DMS 273 treated with DMSO at 0.1 percent for 48 hours (cell line): ENCODE measurements around the gene EMC6.

Experiments used
- DNase-seq: peaks from one replicate; lab custom pipeline; 2025; lab: John Stamatoyannopoulos, UW

The EMC6 gene

GRCh38 chr17:3668279-3669084 is at the start of gene EMC6, which contains the start of gene TAX1BP3:
TSS of gene EMC6 (plus strand) at chr17:3668812. CDS start at chr17:3669147, 335 bp downstream.
TSS of gene TAX1BP3 (minus strand) at chr17:3668578. CDS start at chr17:3668526, 52 bp downstream.
- DNase-seq, result peak; percentile 72

DNA sequence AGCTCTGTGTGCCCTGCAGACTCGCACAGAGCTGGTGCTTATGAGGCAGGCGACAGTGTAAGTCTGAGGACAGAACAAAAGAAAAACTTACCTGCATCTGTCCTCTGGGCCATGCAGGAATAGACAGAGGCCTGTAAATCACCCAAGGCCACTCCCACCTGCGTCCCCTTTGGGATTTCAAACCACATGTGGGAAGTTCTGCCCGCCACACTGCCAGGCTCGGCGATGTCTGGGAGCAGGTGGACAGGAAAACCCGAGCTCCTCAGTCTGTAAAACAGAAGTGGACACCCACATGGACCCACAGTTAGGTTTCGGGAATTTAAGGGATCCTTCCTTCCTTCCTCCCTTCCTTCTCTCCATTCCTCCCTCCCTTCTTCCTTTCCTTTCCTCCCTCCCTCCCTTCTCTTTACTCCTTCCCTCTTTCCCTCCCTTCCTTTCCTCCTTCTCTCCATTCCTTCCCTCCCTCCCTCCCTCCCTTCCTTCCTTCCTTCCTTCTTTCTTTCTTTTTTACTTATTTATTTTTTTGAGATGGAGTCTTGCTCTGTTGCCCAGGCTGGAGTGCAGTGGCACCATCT is 47.4 kb upstream of the EMC6 start:
- DNase-seq, result no peak

DNA sequence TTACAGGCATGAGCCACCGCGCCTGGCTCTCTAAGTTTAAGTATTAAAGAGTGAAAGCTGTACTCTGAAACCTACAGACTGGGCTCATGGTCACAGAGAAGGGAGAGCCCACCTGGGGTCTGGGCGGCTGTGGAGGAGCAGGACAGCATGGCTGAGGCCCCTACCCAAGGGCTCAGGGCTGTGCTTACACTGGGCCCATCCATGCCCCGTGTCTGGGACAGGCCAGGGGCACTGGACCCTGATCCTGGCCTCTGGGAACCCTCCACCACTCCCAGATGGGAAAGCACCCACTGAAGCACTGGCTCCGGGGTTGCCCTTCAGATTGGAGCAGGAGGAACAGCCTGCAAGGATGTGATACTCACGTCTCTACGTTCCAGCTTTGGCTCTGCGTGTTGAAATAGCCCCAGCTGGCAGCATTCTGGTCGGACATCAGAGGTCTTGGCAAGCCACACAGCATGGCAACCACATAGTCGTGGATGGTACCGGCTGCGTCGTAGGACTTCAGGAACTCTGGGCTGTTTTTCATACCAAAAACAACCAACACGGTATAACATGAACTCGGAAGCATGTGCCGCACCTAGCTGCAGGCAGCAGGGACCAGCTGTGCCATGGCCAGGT is 45.5 kb upstream of the EMC6 start:
- DNase-seq, result no peak

DNA sequence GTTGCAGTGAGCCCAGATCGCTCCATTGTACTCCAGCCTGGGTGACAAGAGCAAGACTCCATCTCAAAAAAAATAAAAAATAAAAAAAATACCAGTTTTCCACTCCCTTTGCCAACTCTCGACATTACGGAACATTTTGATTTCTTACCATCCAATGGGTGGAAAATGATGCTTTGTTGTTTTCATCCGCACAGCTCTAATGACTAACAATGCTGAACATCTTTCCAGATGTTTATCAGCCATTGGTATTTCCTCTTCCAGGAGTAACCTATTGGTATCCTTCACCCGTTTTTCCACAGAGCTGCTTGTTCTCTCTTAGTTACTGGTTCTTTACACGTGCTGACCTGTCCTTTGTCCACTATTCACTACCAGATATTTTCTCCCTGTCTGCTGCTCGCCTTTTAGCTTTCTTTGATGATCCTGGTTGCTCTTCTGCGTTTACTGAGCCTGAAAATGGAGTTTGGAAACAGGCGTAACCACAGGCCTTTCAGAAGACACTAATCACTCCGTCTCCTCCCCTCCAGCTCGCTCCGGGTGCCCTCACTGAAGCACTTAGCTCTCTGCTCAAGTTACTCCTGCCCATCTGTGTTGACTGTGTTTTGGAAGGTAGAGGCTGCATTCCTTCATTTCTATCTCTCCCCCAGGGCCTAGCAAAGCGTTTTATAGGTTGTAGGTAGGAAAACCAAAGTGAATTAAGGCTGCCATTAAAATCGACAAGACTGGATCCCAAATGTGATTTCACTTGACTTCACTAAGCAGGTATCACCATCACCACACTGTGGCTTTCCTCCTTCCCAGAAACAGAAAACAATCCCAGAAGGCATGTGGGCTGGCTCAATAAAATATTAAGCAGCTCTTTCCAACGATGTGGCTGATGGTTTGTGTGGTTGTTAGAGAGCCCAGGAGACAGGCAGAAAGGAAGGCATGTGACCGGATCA is 41.5 kb upstream of the EMC6 start:
- DNase-seq, result no peak

- DNase-seq, result no peak
These were observed 40.8 kb upstream of the EMC6 start for GRCh38 chr17:3627769-3628167.

DNA sequence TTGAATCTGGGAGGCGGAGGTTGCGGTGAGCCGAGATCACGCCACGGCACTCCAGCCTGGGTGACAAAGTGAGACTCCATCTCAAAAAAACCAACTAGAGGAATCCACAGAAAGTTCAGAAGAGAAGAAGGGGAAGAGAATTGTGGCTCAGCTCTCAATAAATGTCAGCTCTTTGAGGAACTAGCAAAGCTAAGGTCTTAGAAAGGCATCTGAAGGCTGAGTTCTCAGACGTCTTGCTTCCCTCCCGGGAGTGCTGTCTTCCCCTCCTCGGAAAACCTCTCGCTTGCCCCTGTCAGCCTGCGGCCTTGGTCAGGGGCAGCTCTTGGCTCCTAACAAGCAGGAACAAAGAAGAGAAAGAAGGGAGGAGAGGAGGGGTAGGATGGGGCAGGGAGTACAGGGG is 37.8 kb upstream of the EMC6 start:
- no peak for DNase-seq

GRCh38 chr17:3632287-3632686 is 36.3 kb upstream of the EMC6 start:
- no peak for DNase-seq

- DNase-seq, result no peak
These were observed 33.0 kb upstream of the EMC6 start for GRCh38 chr17:3635474-3636153.

DNA sequence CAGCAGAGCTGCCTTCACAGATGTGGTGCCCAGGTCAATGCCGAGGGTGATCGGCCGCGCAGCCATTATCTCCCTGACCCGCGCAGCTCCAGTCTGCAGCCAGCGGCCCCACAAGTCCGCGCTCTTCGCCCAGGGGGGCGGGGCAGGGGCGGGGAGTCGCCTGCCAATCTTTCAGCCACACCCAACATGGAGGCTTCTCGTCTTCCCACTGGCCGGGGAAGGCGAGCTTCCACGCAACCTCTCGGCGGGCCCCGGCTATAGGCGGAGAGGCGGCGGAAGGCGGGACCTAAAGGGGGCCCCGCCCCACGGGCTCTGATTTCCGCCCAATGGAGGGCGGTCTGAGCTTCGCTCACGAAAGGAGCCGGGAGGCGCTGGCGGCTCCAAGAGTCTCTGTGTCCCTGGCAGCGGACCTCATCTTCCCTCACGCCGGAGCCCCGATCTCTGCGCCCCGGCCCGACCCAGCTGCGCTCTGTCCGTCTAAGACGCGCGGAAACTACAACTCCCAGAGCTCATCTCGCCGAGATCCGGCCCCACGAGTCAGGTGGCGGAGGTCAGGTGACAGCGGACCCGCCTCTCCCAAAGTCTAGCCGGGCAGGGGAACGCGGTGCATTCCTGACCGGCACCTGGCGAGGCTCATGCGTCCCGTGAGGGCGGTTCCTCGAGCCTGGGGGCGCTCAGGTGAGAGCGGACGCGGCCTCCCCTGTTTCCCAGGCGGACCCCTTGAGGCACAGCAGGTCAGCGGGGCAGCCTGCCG is 32.3 kb upstream of the EMC6 start, which contains the start of the genes CTNS and SHPK:
Gene CTNS (plus strand): TSS at position 607 of the 754 bp plus-strand sequence. CDS start 3,447 bp downstream, outside the sequence.
Gene SHPK (minus strand): TSS at position 97 of the 754 bp plus-strand sequence. CDS start 31 bp downstream, at position 66.
- peak; percentile 82 for DNase-seq

DNA sequence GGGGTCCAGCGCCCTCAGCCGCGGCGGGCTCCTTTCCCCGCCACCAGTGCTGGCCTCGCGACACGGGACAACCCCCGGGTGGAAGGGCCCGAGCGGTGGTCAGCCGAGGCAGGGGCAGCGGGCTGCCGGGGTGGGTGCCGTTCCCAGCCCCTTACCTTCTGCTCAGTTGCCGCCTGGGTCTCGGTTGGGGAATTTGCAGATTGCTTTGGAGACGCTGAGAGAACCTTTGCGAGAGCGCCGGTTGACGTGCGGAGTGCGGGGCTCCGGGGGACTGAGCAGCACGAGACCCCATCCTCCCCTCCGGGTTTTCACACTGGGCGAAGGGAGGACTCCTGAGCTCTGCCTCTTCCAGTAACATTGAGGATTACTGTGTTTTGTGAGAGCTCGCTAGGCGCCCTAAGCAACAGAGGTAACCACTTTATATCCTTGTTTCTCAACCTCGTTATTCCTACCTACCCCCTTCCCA is 31.7 kb upstream of the EMC6 start:
- no peak for DNase-seq

DNA sequence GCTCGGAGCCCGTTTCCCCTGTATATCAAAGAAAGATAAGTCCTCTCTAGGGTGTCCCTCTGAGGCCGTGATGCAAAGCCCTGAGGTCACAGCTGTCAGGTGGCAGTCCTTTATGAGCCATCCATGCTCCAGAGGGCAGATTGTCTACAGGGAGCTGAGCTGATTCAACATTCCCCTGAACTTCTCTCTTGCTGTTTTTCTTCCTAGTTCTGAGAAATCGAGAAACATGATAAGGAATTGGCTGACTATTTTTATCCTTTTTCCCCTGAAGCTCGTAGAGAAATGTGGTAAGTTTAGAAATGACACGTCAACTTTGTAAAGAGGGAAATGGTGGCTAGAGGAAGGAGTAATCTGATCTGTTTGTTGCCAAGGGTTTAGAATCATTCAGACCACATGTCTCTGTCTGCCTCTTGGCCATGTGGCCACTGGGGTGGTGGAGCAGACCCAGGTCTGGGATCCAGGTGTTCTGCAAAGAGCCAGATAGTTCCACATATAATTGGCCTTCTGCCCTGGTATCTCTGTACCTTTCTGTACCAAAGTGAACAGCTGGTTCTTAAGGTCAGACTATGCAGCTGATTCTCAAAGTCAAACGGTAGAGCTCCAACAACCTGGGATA is 28.5 kb upstream of the EMC6 start:
- DNase-seq, result no peak

GRCh38 chr17:3641014-3641413 is 27.6 kb upstream of the EMC6 start:
- no peak for DNase-seq

GRCh38 chr17:3641717-3642486 is 26.7 kb upstream of the EMC6 start:
- DNase-seq, result no peak

DNA sequence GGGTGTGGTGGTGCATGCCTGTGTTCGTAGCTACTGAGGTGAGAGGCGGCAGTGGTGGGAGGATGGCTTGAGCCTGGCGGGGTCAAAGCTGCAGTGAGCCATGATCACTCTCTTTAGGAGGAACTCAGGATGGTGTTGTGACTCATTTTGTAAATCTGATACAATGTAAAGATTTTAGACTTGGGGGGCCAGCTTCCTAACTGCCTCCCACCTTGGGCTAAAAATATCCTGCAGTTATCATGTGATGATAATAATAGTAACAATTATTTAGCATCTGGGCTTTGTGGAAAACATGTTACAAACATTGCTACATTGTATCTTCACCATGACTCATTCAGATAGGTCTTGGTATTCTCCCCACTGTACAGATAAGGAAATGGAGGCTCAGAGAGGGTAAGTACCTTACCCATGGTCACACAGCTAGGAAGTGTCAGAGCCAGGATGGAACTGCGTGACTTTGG is 24.7 kb upstream of the EMC6 start:
- DNase-seq, result no peak

DNA sequence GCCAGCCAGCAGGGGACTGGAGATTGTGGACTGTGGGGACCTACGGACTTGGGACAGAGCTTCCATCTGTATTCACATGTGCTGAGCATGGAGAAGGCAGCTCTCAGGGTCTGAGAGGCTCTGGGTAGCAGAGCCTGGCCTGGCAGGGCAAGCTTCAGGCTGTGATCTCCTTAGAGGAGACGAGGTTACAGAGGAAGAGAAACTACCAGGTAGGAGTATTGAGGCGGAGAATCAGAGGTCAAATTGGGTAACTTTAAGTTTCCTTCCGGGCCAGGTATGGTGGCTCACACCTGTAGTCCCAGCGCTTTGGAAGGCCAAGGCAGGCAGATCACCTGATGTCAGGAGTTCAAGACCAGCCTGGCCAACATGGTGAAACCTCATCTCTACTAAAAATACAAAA is 23.3 kb upstream of the EMC6 start:
- no peak for DNase-seq

DNA sequence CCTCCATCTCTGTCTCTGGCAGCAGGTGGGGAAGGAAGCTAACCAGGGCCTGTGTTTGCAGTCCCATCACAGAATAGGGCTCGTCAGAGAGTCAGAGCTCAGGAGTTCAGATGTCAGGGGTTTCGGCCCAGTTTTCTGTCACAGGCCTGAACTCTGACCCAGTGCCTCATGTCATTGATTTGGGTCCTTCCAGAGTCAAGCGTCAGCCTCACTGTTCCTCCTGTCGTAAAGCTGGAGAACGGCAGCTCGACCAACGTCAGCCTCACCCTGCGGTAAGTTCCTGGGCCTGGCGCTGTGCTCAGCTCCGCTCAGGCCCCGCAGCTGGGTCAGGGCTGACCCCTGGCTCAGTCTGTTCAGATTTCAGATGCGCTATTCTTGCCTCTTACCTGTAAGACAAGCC is 21.4 kb upstream of the EMC6 start:
- DNase-seq, result no peak

DNA sequence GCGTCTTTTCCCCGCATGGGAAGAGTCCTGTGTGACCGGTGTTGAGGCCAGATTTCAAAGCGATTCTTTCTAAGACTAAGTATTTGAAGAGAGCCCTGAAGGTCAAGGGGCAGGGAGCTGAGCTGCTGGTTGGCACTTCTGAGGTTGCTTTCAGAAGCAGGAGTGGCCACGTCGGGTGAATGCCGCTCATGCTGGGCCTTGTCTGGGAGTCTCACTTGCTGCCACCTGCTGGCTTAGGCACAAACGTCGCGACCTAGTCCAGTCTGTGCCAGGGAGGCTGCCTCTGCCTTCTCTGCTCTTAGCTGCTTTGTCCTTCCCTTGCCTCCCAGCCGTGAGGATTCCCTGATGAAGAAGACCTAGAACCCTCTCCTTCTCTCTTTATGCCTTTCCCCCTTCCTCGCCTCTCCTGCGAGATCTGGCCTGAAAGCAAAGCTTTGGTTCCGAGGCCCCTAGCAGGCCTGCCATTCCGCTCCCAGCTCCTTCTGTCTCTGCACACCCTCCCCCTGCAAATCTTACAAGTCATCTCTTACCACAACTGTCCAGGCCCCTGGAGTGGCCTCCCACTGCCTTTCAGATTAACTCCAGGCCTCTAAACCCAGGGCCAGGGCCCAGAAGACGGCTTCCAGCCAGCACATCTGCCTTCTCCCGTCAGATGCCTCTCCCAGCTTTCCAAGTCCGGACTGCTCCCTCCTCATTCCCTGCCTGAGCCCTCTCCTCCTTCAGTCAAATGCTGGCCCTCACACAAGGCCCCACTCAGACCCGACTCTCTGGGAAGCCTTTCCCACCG is 20.6 kb upstream of the EMC6 start:
- no peak for DNase-seq

- DNase-seq, result no peak
These were observed 12.8 kb upstream of the EMC6 start for GRCh38 chr17:3655766-3656165.
